Measurements from ENCODE around the gene VPS36. TPM values are rescaled to one million over a fixed set of nuclear protein-coding genes. Genes with fewer than 3 reads are reported as not detected.

The VPS36 gene
- total and polyA plus RNA-seq, 11 donors: 15.0 to 38.5 (median 30.9) TPM

- DNase-seq (no peak), ATAC-seq (no peak)
- Histone ChIP-seq H3K9me3 (no peaks in the 10 kb centered on the region), H3K27me3 (no peaks in the 10 kb centered on the region), H3K4me3 (no peak overlapping the region), H3K36me3 (peaks cover 0 to 2% (median 0%) of the 10 kb centered on the region in 9 donors), H3K4me1 (peaks cover 0 to 45% (median 24%) of the 10 kb centered on the region in 12 donors), H3K27ac (peak overlapping the region in 5 of 12 donors; percentile 94 to 100 (median 98))
- TF ChIP-seq POLR2A (IDR thresholded peaks at IDR 0.05): no peak
- TF ChIP-seq, protein P1, sequence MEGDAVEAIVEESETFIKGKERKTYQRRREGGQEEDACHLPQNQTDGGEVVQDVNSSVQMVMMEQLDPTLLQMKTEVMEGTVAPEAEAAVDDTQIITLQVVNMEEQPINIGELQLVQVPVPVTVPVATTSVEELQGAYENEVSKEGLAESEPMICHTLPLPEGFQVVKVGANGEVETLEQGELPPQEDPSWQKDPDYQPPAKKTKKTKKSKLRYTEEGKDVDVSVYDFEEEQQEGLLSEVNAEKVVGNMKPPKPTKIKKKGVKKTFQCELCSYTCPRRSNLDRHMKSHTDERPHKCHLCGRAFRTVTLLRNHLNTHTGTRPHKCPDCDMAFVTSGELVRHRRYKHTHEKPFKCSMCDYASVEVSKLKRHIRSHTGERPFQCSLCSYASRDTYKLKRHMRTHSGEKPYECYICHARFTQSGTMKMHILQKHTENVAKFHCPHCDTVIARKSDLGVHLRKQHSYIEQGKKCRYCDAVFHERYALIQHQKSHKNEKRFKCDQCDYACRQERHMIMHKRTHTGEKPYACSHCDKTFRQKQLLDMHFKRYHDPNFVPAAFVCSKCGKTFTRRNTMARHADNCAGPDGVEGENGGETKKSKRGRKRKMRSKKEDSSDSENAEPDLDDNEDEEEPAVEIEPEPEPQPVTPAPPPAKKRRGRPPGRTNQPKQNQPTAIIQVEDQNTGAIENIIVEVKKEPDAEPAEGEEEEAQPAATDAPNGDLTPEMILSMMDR (IDR thresholded peaks at IDR 0.05): no peak
- WGBS, 4 donors: 87 to 91% (median 90%) methylated on average over 24 of the region's 24 CpGs
- intact Hi-C loops (cut with DNase I): loop anchor here (2.0 to 10.0 kb wide), 15 partner anchors 44 to 449 kb away; partner anchors contain the start of genes SUGT1 (in 4 of the 10), NEK3 (in 2 of the 10), ALG11 (in 1 of the 10) and ATP7B (in 1 of the 10)
These were observed 836 bp upstream of the VPS36 start for GRCh38 chr13:52451135-52451804.

GRCh38 chr13:52450793-52451116, 321 bp upstream of the VPS36 start:
- peak overlapping the region in 9 of 12 donors; percentile 69 to 92 (median 84) for H3K4me3 ChIP-seq
- H3K27me3 ChIP-seq: no peaks in the 10 kb centered on the region
- no peaks in the 10 kb centered on the region for H3K9me3 ChIP-seq
- intact Hi-C loops (cut with DNase I): loop anchor here (1.0 to 10.0 kb wide), 17 partner anchors 43 to 448 kb away; partner anchors contain the start of genes SUGT1 (in 4 of the 10), NEK3 (in 2 of the 10), THSD1 (in 2 of the 10) and ALG11 (in 1 of the 10)
- TF ChIP-seq, protein P1 (IDR thresholded peaks at IDR 0.05): peak in 4 of 12 donors; percentile 6 to 38 (median 26)
- TF ChIP-seq POLR2A (IDR thresholded peaks at IDR 0.05): no peak
- H3K4me1 ChIP-seq: peaks cover 0 to 41% (median 22%) of the 10 kb centered on the region in 12 donors
- ATAC-seq (no peak), DNase-seq (no peak)
- 8 to 9% (median 9%) methylated on average over 8 of the region's 8 CpGs for WGBS, 4 donors
- peak overlapping the region in 10 of 12 donors; percentile 94 to 100 (median 98) for H3K27ac ChIP-seq
- H3K36me3 ChIP-seq: peaks cover 0 to 7% (median 0%) of the 10 kb centered on the region in 9 donors

DNA sequence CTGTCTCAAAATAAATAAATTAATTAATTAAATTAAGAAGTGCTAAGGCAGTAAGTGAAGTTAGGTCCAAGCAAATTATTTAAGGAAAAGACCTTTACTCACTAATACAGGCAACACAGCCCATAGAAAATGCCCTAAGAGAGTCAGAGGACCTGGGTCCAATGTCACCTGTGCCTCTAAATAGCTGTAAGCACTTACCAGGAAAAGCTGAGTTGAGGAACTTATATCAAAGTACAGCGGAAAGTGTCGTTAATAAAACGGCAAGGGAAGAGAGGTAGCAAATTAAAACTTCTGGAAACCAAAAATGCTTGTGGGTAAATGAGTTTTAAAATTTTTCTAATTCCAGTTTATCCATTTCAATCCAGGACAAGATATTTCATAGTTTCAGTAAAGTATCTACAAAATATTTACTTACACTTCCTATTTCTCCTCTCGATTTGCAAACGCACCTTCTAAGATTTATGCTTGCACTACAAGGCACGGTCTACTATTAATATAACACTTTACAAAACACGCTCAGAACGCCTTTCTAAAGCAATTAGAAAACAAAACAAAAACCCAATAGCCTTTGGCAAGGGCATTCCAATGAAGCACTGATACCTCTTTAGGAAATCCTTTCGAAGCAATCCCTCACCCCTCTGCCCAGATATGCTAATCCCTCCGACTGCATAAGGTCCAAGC, 963 bp downstream of the VPS36 start:
- intact Hi-C loops (cut with DNase I): loop anchor here (1.0 to 10.0 kb wide), 19 partner anchors 42 to 447 kb away; partner anchors contain the start of genes SUGT1 (in 4 of the 10), THSD1 (in 4 of the 10), NEK3 (in 2 of the 10) and ALG11 (in 1 of the 10)
- ATAC-seq (no peak), DNase-seq (no peak)
- 3 to 4% (median 3%) methylated on average over 10 of the region's 10 CpGs for WGBS, 4 donors
- Histone ChIP-seq H3K27me3 (no peaks in the 10 kb centered on the region), H3K27ac (peak overlapping the region; percentile 94 to 100 (median 98)), H3K36me3 (peaks cover 0 to 19% (median 2%) of the 10 kb centered on the region in 9 donors), H3K4me3 (peak overlapping the region; percentile 69 to 92 (median 82)), H3K9me3 (no peaks in the 10 kb centered on the region), H3K4me1 (peaks cover 0 to 38% (median 20%) of the 10 kb centered on the region in 12 donors)
- TF ChIP-seq, protein P1 (IDR thresholded peaks at IDR 0.05): no peak
- no peak for TF ChIP-seq POLR2A (IDR thresholded peaks at IDR 0.05)
